HCT116 (cell line): ENCODE measurements around the gene STAU1. TPM values are rescaled to one million over a fixed set of nuclear protein-coding genes. Genes with fewer than 3 reads are reported as not detected.

Experiments used
- ATAC-seq: fragments of 200-7000 bp; cut with Tn5 transposase; 2 replicates; pipeline ENCODE4 v1.9.1; 2020; ENCODE audit warnings: mild to moderate bottlenecking, moderate library complexity
- BruUV-seq: library from RNA; stranded (reverse); fragments of 400-500 nt; replicated peaks from 2 replicates; lab custom pipeline; 2021; lab: Mats Ljungman, UMichigan
- CTCF ChIA-PET: fragments of 300-600 bp; sonication (Branson Sonifier 250); formaldehyde crosslinking; loops from one replicate; lab custom pipeline; 2021; ENCODE audit warnings: antibody characterized with exemption; lab: Charles Lee
- POLR2A ChIA-PET: fragments of 300-600, 350-600 bp; sonication (Branson Sonifier 250); formaldehyde crosslinking; loops from one replicate; lab custom pipeline; 2021; ENCODE audit warnings: antibody characterized with exemption; lab: Charles Lee
- RAD21 ChIA-PET, 2 experiments: fragments of 300-600 bp; sonication (Branson Sonifier 250); formaldehyde crosslinking; loops; one replicate each; lab custom pipeline; 2023; ENCODE audit warnings: low total read pairs in 2 of 2; ENCODE audit not compliant: uncharacterized antibody in 2 of 2, unreplicated experiment in 2 of 2, low non-redundant PET in 1 of 2; lab: Charles Lee
- DNase-seq: peaks from one replicate; pipeline ENCODE4 v3.0.0-alpha.2; 2010; ENCODE audit warnings: low read depth, low spot score
- H2AFZ ChIP-seq: fragments of 200-600 bp; shearing (Covaris generic), sonication (generic); 2 replicates; pipeline ENCODE4 v1.6.1; 2017; ENCODE audit warnings: low read depth, mixed run types, mixed read lengths, antibody characterized with exemption, low read length; ENCODE audit not compliant: poor library complexity, severe bottlenecking
- H3K27ac ChIP-seq: 2 replicates; pipeline ENCODE4 v1.5.1; 2012; ENCODE audit warnings: low read depth, low read length
- H3K27me3 ChIP-seq: fragments of 200-600 bp; sonication (generic); 2 replicates; pipeline ENCODE4 v1.6.1; 2016; ENCODE audit warnings: mixed run types, low read length, mixed read lengths; ENCODE audit not compliant: insufficient read depth
- H3K36me3 ChIP-seq, 2 experiments: fragments of 200-500 bp in 1 of 2; fragments of 200-600 bp in 1 of 2; sonication (Bioruptor generic) in 1 of 2; sonication (generic) in 1 of 2; 2 replicates each; pipeline versions ENCODE4 v1.5.1 to v1.6.1; 2014 to 2016; ENCODE audit warnings: low read length in 2 of 2, inconsistent platforms in 1 of 2, mixed read lengths in 1 of 2, mixed run types in 1 of 2; ENCODE audit not compliant: insufficient read depth in 2 of 2, control insufficient read depth in 1 of 2
- H3K4me1 ChIP-seq, 2 experiments: fragments of 200-600 bp in 1 of 2; sonication (generic) in 1 of 2; 2 replicates each; pipeline versions ENCODE4 v1.5.1 to v1.6.1; 2012 to 2017; ENCODE audit warnings: low read length in 2 of 2, inconsistent platforms in 1 of 2, mild to moderate bottlenecking in 1 of 2, mixed read lengths in 1 of 2, mixed run types in 1 of 2, moderate library complexity in 1 of 2; ENCODE audit not compliant: insufficient read depth in 2 of 2, control insufficient read depth in 1 of 2
- H3K4me2 ChIP-seq: fragments of 200-600 bp; sonication (generic); 2 replicates; pipeline ENCODE4 v1.6.1; 2017; ENCODE audit warnings: mixed run types, low read length, mixed read lengths
- H3K4me3 ChIP-seq, 2 experiments: fragments of 200-600 bp in 1 of 2; sonication (generic) in 1 of 2; replicated peaks in 1 of 2; 2 replicates each; pipeline ENCODE4 v1.5.1; 2011 to 2016; ENCODE audit warnings: low read length in 2 of 2, control low read depth in 1 of 2, low read depth in 1 of 2, mild to moderate bottlenecking in 1 of 2, mixed read lengths in 1 of 2, mixed run types in 1 of 2
- H3K79me2 ChIP-seq: fragments of 200-600 bp; sonication (generic); 2 replicates; pipeline ENCODE4 v1.6.1; 2017; ENCODE audit warnings: mild to moderate bottlenecking, mixed run types, low read length, moderate library complexity, mixed read lengths; ENCODE audit not compliant: insufficient read depth
- H3K9ac ChIP-seq: fragments of 200-600 bp; sonication (generic); 2 replicates; pipeline ENCODE4 v1.6.1; 2016; ENCODE audit warnings: low read length, mixed read lengths
- H3K9me2 ChIP-seq: fragments of 200-600 bp; sonication (generic), shearing (Covaris generic); 2 replicates; pipeline ENCODE4 v1.6.1; 2017; ENCODE audit warnings: mixed run types, mild to moderate bottlenecking, moderate library complexity; ENCODE audit not compliant: insufficient read depth
- H3K9me3 ChIP-seq, 2 experiments: fragments of 200-500 bp in 1 of 2; fragments of 200-600 bp in 1 of 2; sonication (Bioruptor generic) in 1 of 2; sonication (generic) in 1 of 2; 2 replicates each; pipeline ENCODE4 v1.6.1; 2014 to 2017; ENCODE audit warnings: low read length in 2 of 2, mixed read lengths in 2 of 2, inconsistent platforms in 1 of 2, low read depth in 1 of 2, mild to moderate bottlenecking in 1 of 2, mixed run types in 1 of 2, moderate library complexity in 1 of 2; ENCODE audit not compliant: control insufficient read depth in 1 of 2, insufficient read depth in 1 of 2
- H4K20me1 ChIP-seq: fragments of 200-600 bp; sonication (generic), shearing (Covaris generic); 2 replicates; pipeline ENCODE4 v1.6.1; 2017; ENCODE audit warnings: mixed run types, mild to moderate bottlenecking, moderate library complexity; ENCODE audit not compliant: insufficient read depth
- ELF1 ChIP-seq: IDR thresholded peaks from 2 replicates; pipeline ENCODE4 v1.6.1; 2012; ENCODE audit warnings: low read depth, borderline replicate concordance
- JUND ChIP-seq: IDR thresholded peaks from 2 replicates; pipeline ENCODE4 v1.6.1; 2012
- POLR2AphosphoS5 ChIP-seq: IDR thresholded peaks from 2 replicates; pipeline ENCODE4 v1.6.1; 2011; ENCODE audit warnings: mild to moderate bottlenecking, low read depth, low read length, moderate library complexity
- RAD21 ChIP-seq: IDR thresholded peaks from 2 replicates; pipeline ENCODE4 v1.6.1; 2012; ENCODE audit warnings: low read depth, mild to moderate bottlenecking
- TCF7L2 ChIP-seq: IDR thresholded peaks from 2 replicates; pipeline ENCODE4 v1.7.0; 2011; ENCODE audit warnings: borderline replicate concordance, inconsistent platforms; ENCODE audit not compliant: insufficient read depth, insufficient read length; ENCODE audit errors: extremely low read depth
- intact Hi-C: fragments of 100-400 bp; cut with micrococcal nuclease; formaldehyde crosslinking; loops from 2 replicates; pipeline ENCODE4 v1.10.0; 2022
- total RNA-seq: library from RNA; stranded (reverse); gene quantifications from one replicate; pipeline ENCODE4 v1.2.1, GENCODE V29; 2021; ENCODE audit not compliant: unreplicated experiment
- TF ChIP-seq, protein P1 (sequence below), 3 experiments: fragments of 200-600 bp in 1 of 3; sonication (generic) in 1 of 3; IDR thresholded peaks in 2 of 3; conservative IDR thresholded peaks in 1 of 3; 2 replicates each; pipeline ENCODE4 v1.5.1; 2012 to 2017; ENCODE audit warnings: low read depth in 2 of 3, low read length in 2 of 3, antibody characterized with exemption in 1 of 3, borderline replicate concordance in 1 of 3, control low read depth in 1 of 3, mild to moderate bottlenecking in 1 of 3, mixed read lengths in 1 of 3, mixed run types in 1 of 3, moderate library complexity in 1 of 3; ENCODE audit not compliant: insufficient read depth in 1 of 3
- TF ChIP-seq, protein P2 (sequence below): IDR thresholded peaks from 2 replicates; pipeline ENCODE4 v1.6.1; 2012
- TF ChIP-seq, protein P3 (sequence below): IDR thresholded peaks from 2 replicates; pipeline ENCODE4 v1.6.1; 2012

STAU1 gene
- total RNA-seq, 1 experiment from 2014 or later = 90.3 TPM

- ChIA-PET POLR2A (interaction anchor here (1.7 kb wide), 1 partner anchor 82 kb away, joined by 4 read pairs; no protein-coding TSS in a partner anchor), CTCF (interaction anchor here (1.9 kb wide), 1 partner anchor 82 kb away, joined by 6 read pairs; no protein-coding TSS in a partner anchor), RAD21 (no interaction called here)
- no TSS peak for BruUV-seq
- H3K9me2 ChIP-seq = no peaks in the 10 kb centered on the region
- TF ChIP-seq ELF1 (no peak), POLR2AphosphoS5 (no peak), TCF7L2 (no peak), JUND (no peak), RAD21 (no peak)
- TF ChIP-seq, protein P1, sequence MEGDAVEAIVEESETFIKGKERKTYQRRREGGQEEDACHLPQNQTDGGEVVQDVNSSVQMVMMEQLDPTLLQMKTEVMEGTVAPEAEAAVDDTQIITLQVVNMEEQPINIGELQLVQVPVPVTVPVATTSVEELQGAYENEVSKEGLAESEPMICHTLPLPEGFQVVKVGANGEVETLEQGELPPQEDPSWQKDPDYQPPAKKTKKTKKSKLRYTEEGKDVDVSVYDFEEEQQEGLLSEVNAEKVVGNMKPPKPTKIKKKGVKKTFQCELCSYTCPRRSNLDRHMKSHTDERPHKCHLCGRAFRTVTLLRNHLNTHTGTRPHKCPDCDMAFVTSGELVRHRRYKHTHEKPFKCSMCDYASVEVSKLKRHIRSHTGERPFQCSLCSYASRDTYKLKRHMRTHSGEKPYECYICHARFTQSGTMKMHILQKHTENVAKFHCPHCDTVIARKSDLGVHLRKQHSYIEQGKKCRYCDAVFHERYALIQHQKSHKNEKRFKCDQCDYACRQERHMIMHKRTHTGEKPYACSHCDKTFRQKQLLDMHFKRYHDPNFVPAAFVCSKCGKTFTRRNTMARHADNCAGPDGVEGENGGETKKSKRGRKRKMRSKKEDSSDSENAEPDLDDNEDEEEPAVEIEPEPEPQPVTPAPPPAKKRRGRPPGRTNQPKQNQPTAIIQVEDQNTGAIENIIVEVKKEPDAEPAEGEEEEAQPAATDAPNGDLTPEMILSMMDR (IDR thresholded peaks at IDR 0.05 in 2 of 3, conservative IDR thresholded peaks at IDR 0.05 in 1 of 3; ENCODE audit: borderline replicate concordance in 1 of 3, insufficient read depth in 1 of 3, low read depth in 2 of 3, low read length in 2 of 3) = no peak
- TF ChIP-seq, protein P2, sequence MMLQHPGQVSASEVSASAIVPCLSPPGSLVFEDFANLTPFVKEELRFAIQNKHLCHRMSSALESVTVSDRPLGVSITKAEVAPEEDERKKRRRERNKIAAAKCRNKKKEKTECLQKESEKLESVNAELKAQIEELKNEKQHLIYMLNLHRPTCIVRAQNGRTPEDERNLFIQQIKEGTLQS = no peak
- TF ChIP-seq, protein P3, sequence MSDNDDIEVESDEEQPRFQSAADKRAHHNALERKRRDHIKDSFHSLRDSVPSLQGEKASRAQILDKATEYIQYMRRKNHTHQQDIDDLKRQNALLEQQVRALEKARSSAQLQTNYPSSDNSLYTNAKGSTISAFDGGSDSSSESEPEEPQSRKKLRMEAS = no peak
- H3K4me3 ChIP-seq = no peak overlapping the region
- no peak overlapping the region for H3K27ac ChIP-seq
- no peaks in the 10 kb centered on the region for H3K36me3 ChIP-seq
- intact Hi-C loops = loop anchor here (5.0 kb wide), 1 partner anchor 578 kb away; no protein-coding TSS in a partner anchor
- no peaks in the 10 kb centered on the region; the same call in 1 of the 2 replicates for H4K20me1 ChIP-seq
- DNase-seq (no peak), ATAC-seq (no peak)
- H3K4me2 ChIP-seq = no peak overlapping the region
- no peak overlapping the region for H3K9ac ChIP-seq
- H3K9me3 ChIP-seq = peaks cover 3 to 8% of the 10 kb centered on the region in 2 experiments; a peak in 2 of 4 replicates
- peaks cover 14 to 18% of the 10 kb centered on the region in 2 experiments for H3K4me1 ChIP-seq
- H2AFZ ChIP-seq = no peak overlapping the region
- H3K79me2 ChIP-seq = peaks cover 10% of the 10 kb centered on the region
- no peaks in the 10 kb centered on the region for H3K27me3 ChIP-seq
These were observed 27.1 kb upstream of the STAU1 start for GRCh38 chr20:49215232-49215631.
